Karpas-422 (cell line): ENCODE results near the gene PIH1D2. TPM values are rescaled to one million over a fixed set of nuclear protein-coding genes. Genes with fewer than 3 reads are reported as not detected.
A peak's percentile ranks its signal among the peaks of the same experiment; 100 is the strongest.

Source experiments
- DNase-seq: peaks from one replicate; pipeline ENCODE4 v3.0.0-alpha.2; 2015
- H2AFZ ChIP-seq: fragments of 200-600 bp; sonication (generic); 2 replicates; pipeline ENCODE4 v1.6.1; 2014; ENCODE audit warnings: antibody characterized with exemption, low read length, mixed read lengths
- H3K27ac ChIP-seq: fragments of 200-600 bp; sonication (generic); 2 replicates; pipeline ENCODE4 v1.5.1; 2014; ENCODE audit warnings: mild to moderate bottlenecking, low read length, moderate library complexity
- H3K27me3 ChIP-seq: fragments of 200-600 bp; sonication (generic); 2 replicates; pipeline ENCODE4 v1.6.1; 2014; ENCODE audit warnings: low read length, mixed read lengths
- H3K36me3 ChIP-seq: fragments of 200-600 bp; sonication (generic); 2 replicates; pipeline ENCODE4 v1.6.1; 2014; ENCODE audit warnings: low read length, mixed read lengths; ENCODE audit not compliant: insufficient read depth
- H3K4me1 ChIP-seq: fragments of 200-600 bp; sonication (generic); 2 replicates; pipeline ENCODE4 v1.6.1; 2014; ENCODE audit warnings: mild to moderate bottlenecking, low read length, mixed read lengths
- H3K4me2 ChIP-seq: fragments of 200-600 bp; sonication (generic); 2 replicates; pipeline ENCODE4 v1.6.1; 2014; ENCODE audit warnings: low read length, low read depth, mild to moderate bottlenecking; ENCODE audit not compliant: poor library complexity, severe bottlenecking
- H3K4me3 ChIP-seq: fragments of 200-600 bp; sonication (generic); 2 replicates; pipeline ENCODE4 v1.5.1; 2014; ENCODE audit warnings: mild to moderate bottlenecking, antibody characterized with exemption, low read length, mixed read lengths
- H3K79me2 ChIP-seq: fragments of 200-600 bp; sonication (generic); 2 replicates; pipeline ENCODE4 v1.6.1; 2014; ENCODE audit warnings: mild to moderate bottlenecking, low read length, mixed read lengths
- H3K9ac ChIP-seq: fragments of 200-600 bp; sonication (generic); 2 replicates; pipeline ENCODE4 v1.6.0; 2014; ENCODE audit warnings: low read length
- H3K9me2 ChIP-seq: fragments of 200-600 bp; sonication (generic), shearing (Covaris generic); replicated peaks from 2 replicates; pipeline ENCODE4 v1.6.0; 2014; ENCODE audit warnings: mild to moderate bottlenecking, low read length, moderate library complexity; ENCODE audit not compliant: insufficient read depth
- H3K9me3 ChIP-seq: fragments of 300-700, 200-600 bp; sonication (generic); 2 replicates; pipeline ENCODE4 v1.6.1; 2014; ENCODE audit warnings: low read length, mixed read lengths
- H4K20me1 ChIP-seq: fragments of 200-600 bp; sonication (generic); 2 replicates; pipeline ENCODE4 v1.6.1; 2014; ENCODE audit warnings: mild to moderate bottlenecking, antibody characterized with exemption, low read length, low read depth; ENCODE audit not compliant: insufficient read depth
- total RNA-seq: library from RNA; depleted of rRNA; stranded (reverse); fragments of >200 nt; shearing (Covaris generic); gene quantifications from 2 replicates; pipeline ENCODE4 v1.2.3, GENCODE V29; 2014; ENCODE audit warnings: low replicate concordance

Gene PIH1D2
- total RNA-seq, 1 experiment from 2014 or later = 1.3 TPM

GRCh38 chr11:112085822-112086421, 12.1 kb upstream of the PIH1D2 start:
- H3K36me3 ChIP-seq = peaks cover 28% of the 10 kb centered on the region
- H3K4me3 ChIP-seq = peak overlapping the region; percentile 92
- H3K79me2 ChIP-seq = peaks cover 57% of the 10 kb centered on the region
- peak overlapping the region; percentile 43; the same call in 1 of the 2 replicates for H2AFZ ChIP-seq
- H4K20me1 ChIP-seq = no peaks in the 10 kb centered on the region
- peak overlapping the region; percentile 92 for H3K9ac ChIP-seq
- no peaks in the 10 kb centered on the region for H3K27me3 ChIP-seq
- no peaks in the 10 kb centered on the region for H3K9me3 ChIP-seq
- no peaks in the 10 kb centered on the region for H3K9me2 ChIP-seq
- peak overlapping the region; percentile 80 for H3K4me2 ChIP-seq
- H3K27ac ChIP-seq = peak overlapping the region; percentile 37
- peaks cover 22% of the 10 kb centered on the region for H3K4me1 ChIP-seq
- DNase-seq = peak; percentile 50

GRCh38 chr11:112082729-112083128, 8.9 kb upstream of the PIH1D2 start:
- H3K4me1 ChIP-seq = peaks cover 15% of the 10 kb centered on the region
- H3K9me2 ChIP-seq = no peaks in the 10 kb centered on the region
- H3K4me3 ChIP-seq = no peak overlapping the region
- H3K27ac ChIP-seq = no peak overlapping the region
- H4K20me1 ChIP-seq = no peaks in the 10 kb centered on the region
- H3K9me3 ChIP-seq = no peaks in the 10 kb centered on the region
- H3K79me2 ChIP-seq = peaks cover 34% of the 10 kb centered on the region
- no peak overlapping the region for H3K4me2 ChIP-seq
- H3K9ac ChIP-seq = no peak overlapping the region
- no peak overlapping the region for H2AFZ ChIP-seq
- no peak for DNase-seq
- no peaks in the 10 kb centered on the region for H3K27me3 ChIP-seq
- H3K36me3 ChIP-seq = peaks cover 17% of the 10 kb centered on the region

- H3K79me2 ChIP-seq = no peaks in the 10 kb centered on the region
- H3K9me3 ChIP-seq = no peaks in the 10 kb centered on the region
- H4K20me1 ChIP-seq = no peaks in the 10 kb centered on the region
- no peak overlapping the region for H2AFZ ChIP-seq
- H3K27me3 ChIP-seq = no peaks in the 10 kb centered on the region
- H3K27ac ChIP-seq = no peak overlapping the region
- H3K9ac ChIP-seq = no peak overlapping the region
- H3K4me3 ChIP-seq = no peak overlapping the region
- no peaks in the 10 kb centered on the region for H3K4me1 ChIP-seq
- no peak overlapping the region for H3K4me2 ChIP-seq
- peaks cover 13% of the 10 kb centered on the region; the same call in 1 of the 2 replicates for H3K36me3 ChIP-seq
- H3K9me2 ChIP-seq = no peaks in the 10 kb centered on the region
- no peak for DNase-seq
These were observed 10.9 kb downstream of the PIH1D2 start for GRCh38 chr11:112062923-112063322.

- H3K9me2 ChIP-seq = no peaks in the 10 kb centered on the region
- no peaks in the 10 kb centered on the region for H3K27me3 ChIP-seq
These were observed 15.7 kb downstream of the PIH1D2 start for GRCh38 chr11:112058103-112058502.

GRCh38 chr11:112057170-112057569, 16.6 kb downstream of the PIH1D2 start:
- Histone ChIP-seq H3K4me2 (no peak overlapping the region), H3K36me3 (peaks cover 12% of the 10 kb centered on the region; the same call in 1 of the 2 replicates), H4K20me1 (no peaks in the 10 kb centered on the region), H3K9me3 (no peaks in the 10 kb centered on the region), H3K27ac (no peak overlapping the region), H3K4me3 (no peak overlapping the region), H3K4me1 (peaks cover under 1% of the 10 kb centered on the region; the same call in 1 of the 2 replicates), H3K9me2 (no peaks in the 10 kb centered on the region), H3K27me3 (no peaks in the 10 kb centered on the region), H2AFZ (no peak overlapping the region), H3K79me2 (peaks cover under 1% of the 10 kb centered on the region; the same call in 1 of the 2 replicates), H3K9ac (no peak overlapping the region)
- DNase-seq = no peak

More at GRCh38 chr11:112058103-112058502, 15.7 kb downstream of the PIH1D2 start:
- H3K9ac ChIP-seq = no peak overlapping the region
- no peaks in the 10 kb centered on the region for H3K79me2 ChIP-seq
- no peaks in the 10 kb centered on the region for H3K4me1 ChIP-seq
- no peak for DNase-seq
- H2AFZ ChIP-seq = no peak overlapping the region
- peaks cover 13% of the 10 kb centered on the region; the same call in 1 of the 2 replicates for H3K36me3 ChIP-seq
- no peak overlapping the region for H3K4me3 ChIP-seq
- H3K27ac ChIP-seq = no peak overlapping the region
- no peaks in the 10 kb centered on the region for H3K9me3 ChIP-seq
- H4K20me1 ChIP-seq = no peaks in the 10 kb centered on the region
- H3K4me2 ChIP-seq = no peak overlapping the region

GRCh38 chr11:112051768-112052167, 22.0 kb downstream of the PIH1D2 start:
- no peak overlapping the region for H3K4me3 ChIP-seq
- no peak for DNase-seq
- H3K9ac ChIP-seq = no peak overlapping the region
- peaks cover 14% of the 10 kb centered on the region for H3K79me2 ChIP-seq
- H3K9me3 ChIP-seq = no peaks in the 10 kb centered on the region
- H2AFZ ChIP-seq = no peak overlapping the region
- H3K36me3 ChIP-seq = peaks cover 27% of the 10 kb centered on the region
- H3K27ac ChIP-seq = peak overlapping the region; percentile 92
- H3K4me2 ChIP-seq = no peak overlapping the region
- no peaks in the 10 kb centered on the region for H3K9me2 ChIP-seq
- no peaks in the 10 kb centered on the region for H3K27me3 ChIP-seq
- H4K20me1 ChIP-seq = no peaks in the 10 kb centered on the region
- peaks cover 41% of the 10 kb centered on the region for H3K4me1 ChIP-seq

- Histone ChIP-seq H3K9ac (no peak overlapping the region), H3K36me3 (peaks cover 30% of the 10 kb centered on the region), H3K4me2 (peak overlapping the region; percentile 28), H2AFZ (no peak overlapping the region), H3K4me1 (peaks cover 41% of the 10 kb centered on the region), H3K27ac (peak overlapping the region; percentile 92), H3K27me3 (no peaks in the 10 kb centered on the region), H3K4me3 (0 out of 2 replicates have a peak overlapping the region, but pooled peaks have one; percentile 1), H3K9me3 (no peaks in the 10 kb centered on the region), H4K20me1 (no peaks in the 10 kb centered on the region), H3K9me2 (no peaks in the 10 kb centered on the region), H3K79me2 (peaks cover 14% of the 10 kb centered on the region)
- DNase-seq = peak; percentile 63
These were observed 23.1 kb downstream of the PIH1D2 start for GRCh38 chr11:112050721-112051120.

- Histone ChIP-seq H3K4me2 (peak overlapping the region; percentile 28), H3K79me2 (peaks cover 14% of the 10 kb centered on the region), H3K9ac (no peak overlapping the region), H3K27ac (peak overlapping the region; percentile 92), H3K4me1 (peaks cover 41% of the 10 kb centered on the region), H3K9me2 (no peaks in the 10 kb centered on the region), H3K9me3 (no peaks in the 10 kb centered on the region), H3K27me3 (no peaks in the 10 kb centered on the region), H3K4me3 (no peak overlapping the region), H3K36me3 (peaks cover 30% of the 10 kb centered on the region), H4K20me1 (no peaks in the 10 kb centered on the region), H2AFZ (no peak overlapping the region)
- no peak for DNase-seq
These were observed 24.0 kb downstream of the PIH1D2 start for GRCh38 chr11:112049777-112050176.
